ENCODE data around the gene SGPP1. TPM values are rescaled to one million over a fixed set of nuclear protein-coding genes. Genes with fewer than 3 reads are reported as not detected.
"Not testable (repeated sequence)": the region's sequence is repeated elsewhere in the genome, so short reads cannot be mapped to it uniquely, and the experiment has no call there.

The SGPP1 gene
- total and polyA plus RNA-seq, 2 of the 4 experiments (the other 2 are of a cell fraction) = 8.6 to 11.1 TPM

GRCh38 chr14:63638493-63638892 is 89.4 kb downstream of the SGPP1 start (continued):
- no peak for TF ChIP-seq NFE2L2 (IDR thresholded peaks at IDR 0.05; ENCODE audit: low read depth, low read length)
- no peak for TF ChIP-seq USF2 (IDR thresholded peaks at IDR 0.05; ENCODE audit: low read depth, low read length)
- no peak for TF ChIP-seq FOS (IDR thresholded peaks at IDR 0.05; ENCODE audit: low read depth, low read length)
- no peak for TF ChIP-seq POLR2A (IDR thresholded peaks at IDR 0.05; ENCODE audit: low read depth, low read length)

DNA sequence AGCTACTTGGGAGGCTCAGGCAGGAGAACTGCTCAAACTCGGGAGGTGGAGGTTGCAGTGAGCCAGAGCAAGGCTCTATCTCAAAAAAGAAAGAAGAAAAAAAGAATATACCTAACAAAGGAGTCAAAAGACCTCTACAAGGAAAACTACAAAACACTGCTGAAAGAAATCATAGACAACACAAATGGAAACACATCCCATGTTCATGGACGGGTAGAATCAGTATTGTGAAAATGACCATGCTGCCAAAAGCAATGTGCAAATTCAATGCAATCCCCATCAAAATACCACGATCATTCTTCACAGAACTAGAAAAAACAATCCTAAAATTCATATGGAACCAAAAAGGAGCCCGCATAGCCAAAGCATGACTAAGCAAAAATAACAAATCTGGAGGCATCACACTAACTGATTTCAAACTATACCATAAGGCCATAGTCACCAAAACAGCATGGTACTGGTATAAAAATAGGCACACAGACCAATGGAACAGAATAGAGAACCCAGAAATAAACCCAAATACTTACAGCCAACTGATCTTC is 91.7 kb downstream of the SGPP1 start:
- peak; percentile 80 for TF ChIP-seq NFE2L2 (IDR thresholded peaks at IDR 0.05; ENCODE audit: low read depth, low read length)
- H3K36me3 ChIP-seq (ENCODE audit: control insufficient read depth, insufficient read depth, low read length); ATAC-seq (ENCODE audit: low read depth); H3K4ac ChIP-seq (ENCODE audit: low read depth, low read length); H2BK20ac ChIP-seq (ENCODE audit: low read depth, low read length); H3K56ac ChIP-seq (ENCODE audit: extremely low read depth, insufficient read depth, low read length); POLR2A ChIA-PET (ENCODE audit: unreplicated experiment); H2BK5ac ChIP-seq (ENCODE audit: low read depth, low read length, poor library complexity, severe bottlenecking); in situ Hi-C loops (cut with MboI; ENCODE audit: low sequenced_read_pairs); DNase-seq; H3K27me3 ChIP-seq (ENCODE audit: control insufficient read depth, insufficient read depth, low read length); H4K8ac ChIP-seq (ENCODE audit: low read depth in 2 of 2, low read length in 2 of 2); H3K9me1 ChIP-seq (ENCODE audit: insufficient read depth, low read length); BruUV-seq (replicated peaks); H3K4me3 ChIP-seq (ENCODE audit: insufficient read depth, low read depth, low read length); H2AK5ac ChIP-seq (ENCODE audit: low read depth, low read length); CTCF ChIA-PET; H4K91ac ChIP-seq (ENCODE audit: insufficient read depth, low read depth, low read length); H3K27ac ChIP-seq (ENCODE audit: insufficient read depth, low read length); H3K9ac ChIP-seq (ENCODE audit: low read depth, low read length); H2AK9ac ChIP-seq (replicated peaks; ENCODE audit: low read depth, low read length, poor library complexity); H3K14ac ChIP-seq (replicated peaks; ENCODE audit: low read depth, low read length); H4K20me1 ChIP-seq (ENCODE audit: insufficient read depth, low read length); H4K5ac ChIP-seq (ENCODE audit: low read depth, low read length); dilution Hi-C loops (cut with HindIII; ENCODE audit: low sequenced_read_pairs, unreplicated experiment); H2BK120ac ChIP-seq (ENCODE audit: low read depth, low read length); H3K4me2 ChIP-seq (ENCODE audit: low read depth, low read length); H3K4me1 ChIP-seq (ENCODE audit: control insufficient read depth, insufficient read depth, low read length); H2BK15ac ChIP-seq (ENCODE audit: low read depth, low read length); H2AFZ ChIP-seq (replicated peaks; ENCODE audit: low read length, poor library complexity); H3K9me3 ChIP-seq (ENCODE audit: control insufficient read depth, insufficient read depth, low read length); H3K18ac ChIP-seq (ENCODE audit: low read depth, low read length); H3K23ac ChIP-seq (ENCODE audit: low read depth, low read length): not testable (repeated sequence)
- H3K79me1 ChIP-seq (ENCODE audit: low read depth in 1 of 2, low read length in 2 of 2) = peaks cover 23 to 41% of the 10 kb centered on the region in 2 experiments
- intact Hi-C loops (cut with micrococcal nuclease) = loop anchor here (1.0 kb wide), 1 partner anchor 92 kb away; no protein-coding TSS in a partner anchor
- no CpG with 5 or more reads among the region's 4 CpGs for WGBS, 2 experiments (ENCODE audit: extremely low coverage in 2 of 2, insufficient read length in 1 of 2)

Small RNA genes within 50 kb of the gene (microRNA-seq; reads per million reads assigned to microRNA genes)
- gene AL161670.1 (ENCODE audit: insufficient read depth, insufficient read length) = not detected
- not detected for gene RF00012 (ENCODE audit: insufficient read depth, insufficient read length)
- not detected for gene RNU7-116P (ENCODE audit: insufficient read depth, insufficient read length)

Small RNA genes within 50 kb of the gene (small RNA-seq; reads per million reads assigned to genes)
- gene AL161670.1 (0 reads per million in 5 experiments), gene RF00012 (0 to 0.04 (median 0) reads per million in 5 experiments), gene RNU7-116P (0 reads per million in 5 experiments)

Other genes with a start within 250 kb of the SGPP1 start
- 12.2 and 21.1 TPM in 2 replicates for gene PPP2R5E, start 184.7 kb downstream of the SGPP1 start, total RNA-seq (2012; rRNA removed)
- 6.5 and 9.7 TPM in 2 replicates for gene PPP2R5E, start 184.7 kb downstream of the SGPP1 start, polyA plus RNA-seq (2012; rRNA removed)
- 10.2 and 22.5 TPM in 2 replicates for gene WDR89, start 86.2 kb downstream of the SGPP1 start, total RNA-seq (2012; rRNA removed)
- gene WDR89, start 86.2 kb downstream of the SGPP1 start, polyA plus RNA-seq (2012; rRNA removed) = 3.2 and 4.3 TPM in 2 replicates
- gene SYNE2, start 124.9 kb upstream of the SGPP1 start, total RNA-seq (2012; rRNA removed) = 18.6 and 28.9 TPM in 2 replicates
- 5.2 and 5.8 TPM in 2 replicates for gene SYNE2, start 124.9 kb upstream of the SGPP1 start, polyA plus RNA-seq (2012; rRNA removed)